SIG-M5 treated with dmso at 0.1 percent for 504 hours (cell line): Measurements from ENCODE around the gene EFCAB8.

ENCODE experiments used
- DNase-seq: peaks from one replicate; lab custom pipeline; 2025; ENCODE audit not compliant: unreplicated experiment; lab: John Stamatoyannopoulos, UW

EFCAB8 gene

GRCh38 chr20:32908334-32909292 lies 49.9 kb downstream of the EFCAB8 start:
- no peak for DNase-seq

GRCh38 chr20:32909451-32909850 lies 50.7 kb downstream of the EFCAB8 start:
- DNase-seq: no peak

- no peak for DNase-seq
Measured at GRCh38 chr20:32909896-32910571, 51.3 kb downstream of the EFCAB8 start.

GRCh38 chr20:32911355-32911754 lies 52.6 kb downstream of the EFCAB8 start:
- no peak for DNase-seq

- DNase-seq: no peak
Measured at GRCh38 chr20:32912688-32913087, 54.0 kb downstream of the EFCAB8 start.

- DNase-seq: no peak
Measured at GRCh38 chr20:32914031-32914430, 55.3 kb downstream of the EFCAB8 start.

- DNase-seq: no peak
Measured at GRCh38 chr20:32917191-32917950, 58.6 kb downstream of the EFCAB8 start.

GRCh38 chr20:32918296-32918695 lies 59.6 kb downstream of the EFCAB8 start:
- no peak for DNase-seq

- DNase-seq: no peak
Measured at GRCh38 chr20:32918751-32919150, 60.0 kb downstream of the EFCAB8 start.

GRCh38 chr20:32920066-32920465 lies 61.3 kb downstream of the EFCAB8 start:
- no peak for DNase-seq

GRCh38 chr20:32920530-32921298 lies 62.0 kb downstream of the EFCAB8 start:
- DNase-seq: no peak

- DNase-seq: no peak
Measured at GRCh38 chr20:32922466-32922865, 63.7 kb downstream of the EFCAB8 start.

GRCh38 chr20:32924781-32925180 lies 66.1 kb downstream of the EFCAB8 start:
- DNase-seq: no peak

GRCh38 chr20:32925481-32926196 lies 66.9 kb downstream of the EFCAB8 start:
- DNase-seq: no peak

- DNase-seq: no peak
Measured at GRCh38 chr20:32929162-32929561, 70.4 kb downstream of the EFCAB8 start.

GRCh38 chr20:32930181-32930580 lies 71.5 kb downstream of the EFCAB8 start:
- DNase-seq: no peak

GRCh38 chr20:32930701-32931100 lies 72.0 kb downstream of the EFCAB8 start:
- no peak for DNase-seq

GRCh38 chr20:32934580-32934979 lies 75.9 kb downstream of the EFCAB8 start:
- DNase-seq: no peak

- DNase-seq: peak; percentile 75
Measured at GRCh38 chr20:32941155-32941885, 82.6 kb downstream of the EFCAB8 start.
